Brain pericyte (primary cell): Measurements from ENCODE around the gene EGF.

ENCODE experiments used
- DNase-seq: peaks from one replicate; pipeline ENCODE4 v3.0.0-alpha.2; 2012; ENCODE audit warnings: low read depth, low spot score

The EGF gene

DNA sequence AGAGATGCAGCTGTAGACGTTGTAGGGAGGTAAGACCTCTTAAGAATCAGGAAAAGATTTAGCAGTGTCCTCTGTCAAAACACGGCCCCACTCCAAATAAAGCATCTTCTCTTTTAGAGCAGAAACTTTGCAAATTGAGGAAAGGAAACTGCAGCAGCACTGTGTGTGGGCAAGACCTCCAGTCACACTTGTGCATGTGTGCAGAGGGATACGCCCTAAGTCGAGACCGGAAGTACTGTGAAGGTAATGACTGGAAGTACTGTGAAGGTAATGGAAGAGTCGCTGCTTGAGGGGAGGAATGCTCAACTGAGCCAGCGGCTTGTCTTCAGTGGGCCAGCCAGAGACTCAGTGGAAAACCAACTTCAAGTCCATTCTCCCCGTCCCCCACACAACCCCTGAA, 46.5 kb downstream of the EGF start:
- DNase-seq, result no peak

DNA sequence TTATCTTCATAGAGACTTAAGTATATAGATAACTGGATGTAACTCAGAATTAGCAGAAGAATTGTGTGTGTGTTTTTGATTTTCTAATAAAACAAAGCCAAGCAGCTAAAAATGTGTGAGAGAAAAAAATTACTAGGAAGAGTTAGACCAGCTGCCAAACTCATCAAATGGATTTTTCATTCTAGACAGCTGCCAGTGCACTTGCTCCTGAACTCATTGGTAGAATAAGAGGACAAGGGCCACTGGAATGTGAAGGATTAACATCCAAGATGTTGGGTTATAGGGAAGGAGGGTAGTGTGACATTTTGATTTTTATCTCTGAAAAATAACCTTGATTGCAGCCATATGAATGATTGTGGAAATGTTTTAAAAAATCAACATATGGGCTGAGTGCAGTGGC, 49.7 kb downstream of the EGF start:
- no peak for DNase-seq

DNA sequence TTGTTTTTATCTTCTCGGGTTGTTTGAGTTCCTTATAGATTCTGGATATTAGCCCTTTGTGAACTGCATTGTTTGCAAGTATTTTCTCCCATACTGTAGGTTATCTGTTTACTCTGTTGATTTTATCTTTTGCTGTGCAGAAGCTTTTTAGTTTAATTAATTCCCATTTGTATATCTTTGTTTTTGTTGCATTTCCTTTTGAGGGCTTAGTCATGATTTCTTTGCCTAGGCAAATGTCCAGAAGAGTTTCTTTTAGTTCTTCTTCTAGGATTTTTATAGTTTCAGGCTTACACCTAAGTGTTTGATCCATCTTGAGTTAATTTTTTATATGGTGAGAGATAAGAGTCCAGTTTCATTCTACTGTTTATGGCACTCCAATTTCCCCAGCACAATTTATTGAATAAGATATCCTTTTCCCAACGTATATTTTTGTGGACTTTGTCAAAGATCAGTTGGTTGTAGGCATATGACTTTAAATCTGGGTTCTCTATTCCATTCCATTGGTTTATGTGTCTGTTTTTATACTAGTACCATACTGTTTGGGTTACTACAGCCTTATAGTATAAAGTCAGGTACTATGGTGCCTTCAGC, 54.3 kb downstream of the EGF start:
- DNase-seq, result no peak

DNA sequence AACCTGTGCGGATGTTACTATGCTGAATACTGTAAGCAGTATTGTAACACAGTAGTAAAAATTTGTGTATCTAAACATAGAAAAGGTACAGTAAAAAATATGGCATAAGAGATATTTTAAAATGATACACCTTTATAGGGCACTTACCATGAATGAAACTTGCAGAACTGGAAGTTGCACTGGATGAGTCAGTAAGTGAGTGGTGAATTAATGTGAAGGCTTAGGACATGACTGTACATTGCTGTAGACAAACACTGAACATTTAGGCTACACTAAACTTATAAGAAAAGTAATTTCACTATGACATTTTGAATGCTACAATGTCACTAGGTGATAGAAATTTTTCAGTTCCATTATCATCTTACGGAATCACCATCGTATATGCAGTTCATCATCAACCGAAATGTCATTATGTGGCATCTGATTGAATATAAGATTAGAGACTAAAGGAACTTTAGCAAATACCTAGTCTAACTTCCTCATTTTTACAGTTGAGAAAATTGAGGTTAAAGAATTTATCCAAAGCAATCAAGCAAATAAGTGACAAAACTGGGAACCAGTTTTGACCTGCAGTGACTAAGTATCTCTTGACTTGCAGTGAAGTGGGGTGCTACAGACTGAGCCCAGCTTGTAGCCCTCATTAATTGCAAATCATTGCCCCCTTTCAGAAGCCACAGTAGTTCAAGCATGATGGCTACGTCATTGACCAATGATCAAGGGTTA, 55.3 kb downstream of the EGF start:
- DNase-seq, result no peak

DNA sequence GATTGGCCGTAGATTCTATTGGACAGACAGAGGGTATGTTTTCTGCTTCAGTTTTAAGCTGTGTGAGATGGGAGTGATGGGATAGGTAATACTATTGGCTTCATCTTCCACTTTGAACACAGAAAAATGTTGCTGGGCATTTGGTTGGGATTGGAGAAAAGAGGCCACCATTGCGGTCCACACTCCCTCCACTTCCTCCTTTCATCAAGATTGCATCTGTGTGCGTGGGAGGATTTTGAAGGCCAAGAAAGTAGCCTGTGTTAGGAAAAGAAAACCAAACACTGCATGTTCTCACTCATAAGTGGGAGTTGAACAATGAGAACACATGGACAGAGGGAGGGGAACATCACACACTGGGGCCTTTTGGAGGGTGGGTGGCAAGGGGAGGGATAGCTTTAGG, 56.4 kb downstream of the EGF start:
- no peak for DNase-seq

DNA sequence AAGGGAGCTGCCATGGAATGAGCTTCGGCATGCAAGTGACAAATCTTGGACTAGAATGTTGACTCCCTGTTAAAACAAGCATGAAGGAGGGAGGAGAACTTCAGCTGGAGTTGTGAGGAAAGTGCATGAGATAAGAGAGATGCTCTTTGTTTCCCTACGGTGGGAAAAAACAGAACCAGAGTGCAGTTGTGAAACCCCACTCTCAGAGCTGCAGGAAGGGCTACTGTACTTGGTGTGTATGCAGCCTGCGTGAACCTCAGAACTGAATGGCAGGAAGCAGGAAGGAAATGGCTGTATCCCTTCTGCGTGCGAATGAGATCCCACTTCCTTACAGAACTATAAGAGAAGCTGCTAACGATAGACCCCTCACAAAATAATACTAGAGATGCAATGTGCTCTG, 57.2 kb downstream of the EGF start:
- DNase-seq, result no peak

DNA sequence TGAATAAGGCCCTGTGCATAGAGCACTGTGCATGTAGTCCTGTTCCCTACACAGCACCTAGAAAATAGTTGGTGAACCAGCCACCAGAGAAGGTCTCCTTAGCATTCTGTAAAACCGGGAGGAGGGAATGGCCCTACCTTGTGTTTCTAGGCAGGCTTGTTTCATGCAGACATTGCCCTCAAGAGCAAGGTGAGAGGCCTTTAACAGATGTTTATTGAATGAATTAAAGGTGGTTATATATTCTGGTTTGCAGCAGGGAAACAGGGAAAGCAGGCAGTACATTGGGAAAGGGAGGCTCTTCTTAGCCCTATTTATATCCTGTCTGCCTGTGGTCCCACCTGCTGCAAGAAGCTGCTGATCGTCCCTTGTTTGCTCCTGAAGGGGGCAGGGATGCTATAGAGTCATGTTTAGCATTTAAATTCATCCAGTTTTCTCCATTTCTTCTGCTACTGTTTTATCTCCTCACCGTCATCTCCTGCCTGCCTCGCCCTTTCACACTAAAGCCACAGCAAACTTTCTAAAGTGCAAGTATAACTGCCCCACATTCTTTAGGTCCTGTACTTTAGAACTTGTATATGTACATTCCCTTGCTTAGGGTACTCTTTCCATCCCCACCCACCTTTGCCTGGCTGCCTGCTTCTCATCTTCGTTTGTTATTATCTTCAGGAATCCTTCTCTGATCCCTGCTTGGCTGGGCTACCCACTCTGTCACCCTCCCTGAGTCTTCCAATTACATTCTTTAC, 60.3 kb downstream of the EGF start:
- DNase-seq, result no peak

DNA sequence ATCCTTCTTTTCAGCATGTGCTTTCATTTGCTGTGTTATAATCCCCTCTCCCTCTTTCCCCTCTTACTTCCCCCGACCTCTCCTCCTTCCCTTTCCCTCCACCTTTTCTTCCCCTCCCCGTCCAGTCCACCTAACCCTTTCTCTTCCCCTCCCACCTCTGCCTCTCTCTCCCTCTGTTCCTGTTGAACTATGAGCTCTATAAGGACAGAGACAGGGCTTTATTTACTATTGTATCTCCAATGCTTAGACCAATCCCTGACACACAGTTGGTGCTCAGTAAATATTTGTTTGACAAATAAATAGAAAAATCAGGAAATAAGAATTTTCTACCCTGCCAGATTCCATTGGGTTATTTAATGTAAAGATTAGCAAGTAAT, 60.8 kb downstream of the EGF start:
- no peak for DNase-seq

DNA sequence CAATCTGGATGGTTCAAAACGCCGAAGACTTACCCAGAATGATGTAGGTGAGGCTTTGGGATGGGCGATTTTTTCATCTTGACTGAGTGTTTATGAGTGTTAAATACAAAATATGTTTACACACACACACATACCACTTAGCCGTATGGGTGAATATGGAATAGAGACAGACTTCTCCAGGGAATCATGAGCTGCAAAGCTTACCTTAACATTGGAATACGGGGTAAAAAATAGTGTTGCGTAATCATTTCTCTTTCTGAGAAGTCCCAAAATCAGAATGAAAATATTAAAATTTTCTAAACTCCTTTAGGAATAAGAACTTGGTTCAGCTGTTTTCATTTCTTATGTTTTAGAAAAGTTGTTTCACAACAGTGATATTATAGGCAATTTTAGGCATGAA, 63.5 kb downstream of the EGF start:
- DNase-seq, result no peak

DNA sequence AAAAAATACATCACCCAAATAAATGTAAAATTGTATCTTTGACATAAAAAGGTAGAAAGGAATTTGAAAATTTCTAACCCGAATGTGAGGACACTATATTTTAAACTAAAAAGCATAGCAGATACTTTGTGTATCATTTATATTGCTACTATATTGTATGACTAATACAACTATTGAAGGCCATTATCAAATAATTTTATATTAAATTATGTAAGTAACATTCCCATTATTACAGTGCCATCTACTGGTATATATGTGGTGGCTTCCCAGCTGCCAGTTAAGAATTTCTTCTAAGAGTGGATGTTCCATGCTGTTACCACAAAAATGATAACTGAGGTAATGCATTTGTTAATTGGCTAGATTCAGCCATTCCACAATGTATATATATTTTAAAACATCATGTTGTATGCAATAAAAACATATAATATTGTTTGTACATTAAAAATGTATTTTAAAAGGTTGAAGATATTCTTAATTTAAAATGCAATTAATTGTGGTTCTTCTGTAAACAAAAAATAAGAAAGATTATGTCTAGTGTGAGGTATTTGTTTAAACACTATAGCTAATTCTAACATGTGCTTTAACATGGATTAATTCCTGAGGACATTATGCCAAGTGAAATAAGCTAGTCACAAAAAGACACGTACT, 65.3 kb downstream of the EGF start:
- no peak for DNase-seq

DNA sequence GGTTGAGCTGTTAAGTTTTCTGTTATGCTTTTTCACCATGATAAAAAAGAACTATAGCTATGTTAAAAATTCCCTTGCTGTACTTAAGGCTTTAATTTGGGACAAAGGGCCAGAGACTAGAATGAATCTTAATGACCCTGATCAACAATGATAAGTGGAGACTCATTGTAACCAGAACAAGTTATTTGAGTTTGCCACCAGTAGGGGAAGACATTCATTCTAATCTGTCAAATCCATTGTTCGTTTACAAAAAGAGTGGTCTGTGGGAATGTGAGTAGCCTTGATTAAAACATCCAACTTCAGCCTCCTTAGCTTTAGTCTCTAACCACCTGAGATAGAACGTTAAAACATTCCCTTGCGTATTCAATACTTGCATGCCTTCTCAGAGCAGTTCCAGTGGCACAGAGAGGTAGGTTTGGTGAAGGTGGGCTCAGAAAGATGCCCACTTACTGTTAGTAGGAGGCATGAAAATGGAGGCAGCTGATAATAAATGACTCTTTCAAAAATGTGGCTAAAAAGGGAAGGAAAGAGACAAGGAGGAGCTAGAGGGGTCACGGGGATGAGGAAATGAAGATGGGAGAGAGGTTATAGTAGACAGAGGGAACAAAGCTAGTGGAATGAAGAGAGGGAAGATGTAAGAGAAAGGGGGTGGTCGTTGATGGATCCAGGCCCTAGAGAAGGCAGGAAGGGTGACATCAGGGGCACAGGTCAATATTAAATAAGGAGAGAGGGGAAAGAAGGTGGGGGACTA, 66.2 kb downstream of the EGF start:
- no peak for DNase-seq

DNA sequence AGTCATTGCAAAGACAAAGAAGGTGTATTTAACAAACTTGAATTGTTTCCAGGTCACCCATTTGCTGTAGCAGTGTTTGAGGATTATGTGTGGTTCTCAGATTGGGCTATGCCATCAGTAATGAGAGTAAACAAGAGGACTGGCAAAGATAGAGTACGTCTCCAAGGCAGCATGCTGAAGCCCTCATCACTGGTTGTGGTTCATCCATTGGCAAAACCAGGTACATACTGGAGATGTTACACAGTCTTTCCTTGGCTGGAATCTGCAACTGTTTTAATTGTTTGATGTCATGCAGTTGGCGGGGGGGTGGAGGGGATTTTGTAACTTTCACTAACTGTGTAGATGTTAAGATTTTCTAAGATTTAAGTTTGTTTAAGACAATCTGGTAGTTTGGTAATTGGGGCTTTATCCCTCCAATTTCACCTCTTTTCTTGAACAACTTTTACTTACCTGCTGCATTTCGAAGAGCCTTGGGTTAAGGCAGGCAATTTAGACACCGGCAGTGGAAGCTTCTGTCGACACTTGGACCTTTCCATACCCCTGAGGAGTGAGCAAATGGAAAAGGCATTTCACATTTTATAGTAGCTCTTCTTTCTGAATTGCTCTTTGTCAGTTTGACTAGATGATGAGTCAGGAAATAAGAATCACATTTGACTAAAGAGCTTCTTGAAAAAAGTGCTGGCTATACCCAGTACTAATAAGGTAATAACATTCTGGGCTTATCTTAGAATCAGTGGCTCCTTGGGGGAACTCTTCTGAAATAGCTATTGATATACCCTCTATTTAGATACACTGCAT, 67.4 kb downstream of the EGF start:
- no peak for DNase-seq

DNA sequence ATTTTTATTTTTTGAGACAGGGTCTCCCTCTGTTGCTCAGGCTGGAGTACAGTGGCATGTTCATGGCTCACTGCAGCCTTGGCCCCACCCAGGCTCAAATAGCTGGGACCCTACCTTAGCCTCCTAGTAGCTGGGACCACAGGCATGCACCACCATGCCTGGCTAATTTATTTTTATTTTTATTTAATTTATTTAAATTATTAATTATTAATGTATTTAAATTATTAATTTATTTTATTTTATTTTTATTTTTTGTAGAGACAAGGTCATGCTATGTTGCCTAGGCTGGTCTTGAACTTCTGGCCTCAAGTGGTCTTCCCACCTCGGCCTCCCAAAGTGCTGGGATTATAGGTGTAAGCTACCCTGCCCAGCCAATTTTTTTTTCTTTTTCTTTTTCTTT, 69.3 kb downstream of the EGF start:
- DNase-seq, result no peak

DNA sequence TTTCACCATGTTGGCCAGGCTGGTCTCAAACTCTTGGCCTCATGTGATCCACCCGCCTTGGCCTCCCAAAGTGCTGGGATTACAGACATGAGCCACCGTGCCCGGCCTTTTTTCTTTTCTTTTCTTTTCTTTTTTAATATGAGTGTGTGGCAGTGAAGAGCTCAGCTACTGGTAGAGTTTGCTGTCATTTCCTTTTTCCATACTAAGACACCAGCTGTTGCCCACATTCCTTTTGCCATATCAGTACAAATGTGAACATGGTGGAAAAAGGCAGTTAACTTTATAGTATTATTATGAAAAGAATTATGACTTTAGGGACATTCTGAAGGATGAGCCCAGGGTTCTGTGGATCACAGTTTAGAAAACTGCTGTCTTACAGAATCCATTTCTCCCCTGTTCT, 69.8 kb downstream of the EGF start:
- no peak for DNase-seq

DNA sequence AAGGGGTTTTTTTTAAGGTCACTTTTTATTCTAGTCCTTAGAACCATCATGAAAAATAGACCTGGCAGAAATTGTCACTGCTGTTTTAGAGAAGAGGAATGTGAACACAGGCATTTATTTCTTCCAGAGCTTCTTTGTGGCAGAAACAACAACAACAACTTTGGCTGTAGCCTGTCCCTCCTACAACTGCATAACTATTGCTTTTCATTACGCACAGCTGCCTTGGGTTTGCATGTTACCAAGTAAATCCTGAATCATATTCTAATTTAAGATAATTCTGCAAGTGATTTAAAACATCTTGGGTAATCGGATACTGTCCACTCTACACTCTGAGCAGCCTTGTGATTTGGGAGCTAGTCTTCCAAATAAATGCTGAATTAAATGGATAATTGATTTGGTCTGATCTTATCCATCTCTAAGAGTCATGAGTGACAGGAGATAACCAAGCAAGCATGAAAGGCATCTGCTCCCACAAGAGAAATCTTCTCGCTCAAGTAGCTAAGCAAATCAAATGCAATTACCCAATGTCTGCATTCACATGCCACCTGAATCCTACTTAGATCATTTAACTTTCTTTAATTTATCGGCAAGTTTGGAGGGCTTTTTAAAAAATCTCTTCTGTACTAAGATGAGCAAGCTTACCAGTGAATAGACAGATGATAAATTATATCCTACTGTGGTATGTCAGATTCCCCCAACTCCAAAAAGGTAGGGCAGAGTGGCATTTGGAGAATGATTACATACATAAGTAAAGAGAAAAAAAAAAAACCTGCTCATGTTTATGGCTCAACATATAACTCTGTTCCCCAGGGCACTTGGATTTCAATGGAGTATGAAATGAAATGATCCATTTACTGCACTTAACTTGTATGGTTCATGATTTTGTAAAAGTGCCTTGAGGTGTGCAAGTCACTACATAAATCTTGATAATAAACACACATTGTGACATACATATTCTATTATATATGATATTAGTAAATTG, 73.6 kb downstream of the EGF start:
- DNase-seq, result no peak

DNA sequence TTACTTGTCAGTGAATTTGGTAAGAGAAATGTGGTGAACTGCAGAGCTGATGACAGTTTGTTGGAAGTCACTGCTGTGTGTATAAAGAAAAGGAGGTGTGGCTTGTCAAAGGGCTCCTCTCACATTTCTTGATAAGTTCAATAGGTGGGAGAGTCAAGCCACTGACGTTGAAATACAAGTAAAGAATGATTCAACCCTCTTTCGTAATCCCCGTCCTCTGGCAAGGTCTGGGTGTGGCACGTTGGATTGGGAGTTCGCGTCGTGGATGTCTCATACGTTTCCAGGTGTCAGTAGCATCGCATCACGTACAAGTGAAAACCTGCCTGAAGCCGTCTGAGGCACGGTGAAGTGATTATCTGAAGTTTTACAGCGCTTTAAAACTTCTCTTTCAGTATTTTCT, 76.4 kb downstream of the EGF start:
- no peak for DNase-seq

DNA sequence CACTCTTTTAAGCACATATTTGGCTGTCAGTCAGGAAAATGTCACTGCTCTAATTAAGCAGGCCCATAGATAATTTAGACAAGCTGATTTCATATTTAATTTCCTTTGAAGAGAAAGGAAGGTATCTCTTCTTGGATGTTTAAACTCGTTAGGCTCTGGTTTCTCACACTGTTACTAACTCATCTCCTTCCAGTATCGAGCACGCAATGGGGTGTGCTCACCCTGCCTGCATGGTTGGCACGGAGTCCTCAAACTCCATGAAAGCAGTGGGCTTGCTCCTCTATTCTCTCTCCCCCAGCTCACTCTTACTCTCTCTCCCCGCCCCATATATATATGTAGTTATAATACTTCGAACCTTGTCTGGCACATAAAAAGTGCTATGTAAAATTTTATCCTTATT, 76.9 kb downstream of the EGF start:
- DNase-seq, result no peak

DNA sequence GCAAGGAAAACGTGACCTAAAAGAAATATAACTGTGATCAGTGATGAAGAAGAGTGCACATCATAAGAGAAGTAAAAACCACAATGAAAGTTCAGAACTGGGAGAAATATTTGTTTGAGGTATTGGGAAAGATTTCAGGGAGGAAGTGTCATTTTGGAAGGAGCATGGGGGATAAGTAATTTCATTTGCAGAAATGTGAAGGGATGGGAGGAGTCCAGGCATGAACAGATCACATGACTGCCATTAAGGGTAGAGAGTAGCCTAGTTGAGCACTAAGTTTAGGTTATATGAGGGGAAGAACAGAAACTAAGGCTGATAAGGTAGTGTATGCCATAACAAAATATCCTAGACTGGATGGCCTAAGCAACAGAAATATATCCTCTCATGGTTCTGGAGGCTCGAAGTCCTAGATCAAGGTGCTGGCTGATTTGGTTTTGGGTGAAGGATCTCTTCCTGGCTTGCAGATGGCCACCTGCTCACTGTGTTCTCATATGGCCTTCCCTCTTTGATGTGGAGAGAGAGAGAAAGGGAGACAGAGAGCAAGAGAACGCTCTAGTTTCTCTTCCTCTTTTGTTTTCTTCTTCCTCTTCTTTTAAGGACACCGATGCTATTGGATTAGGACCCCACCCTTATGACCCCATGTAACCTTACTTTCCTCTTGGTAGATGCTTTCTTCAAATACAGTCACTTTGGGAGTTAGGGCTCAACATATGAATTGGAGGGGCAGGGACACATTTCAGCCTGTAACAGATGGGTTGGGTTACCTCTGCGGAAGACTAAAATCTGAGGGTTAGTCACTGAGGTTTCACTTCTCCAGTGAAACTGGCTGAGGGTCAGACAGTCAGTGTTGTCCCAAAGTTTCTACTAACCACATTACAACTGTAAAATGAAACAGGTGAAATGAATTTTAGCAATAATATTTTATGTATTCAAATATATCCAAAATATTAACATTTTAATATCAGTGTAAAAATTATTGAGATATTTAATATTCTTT, 77.9 kb downstream of the EGF start:
- DNase-seq, result no peak

DNA sequence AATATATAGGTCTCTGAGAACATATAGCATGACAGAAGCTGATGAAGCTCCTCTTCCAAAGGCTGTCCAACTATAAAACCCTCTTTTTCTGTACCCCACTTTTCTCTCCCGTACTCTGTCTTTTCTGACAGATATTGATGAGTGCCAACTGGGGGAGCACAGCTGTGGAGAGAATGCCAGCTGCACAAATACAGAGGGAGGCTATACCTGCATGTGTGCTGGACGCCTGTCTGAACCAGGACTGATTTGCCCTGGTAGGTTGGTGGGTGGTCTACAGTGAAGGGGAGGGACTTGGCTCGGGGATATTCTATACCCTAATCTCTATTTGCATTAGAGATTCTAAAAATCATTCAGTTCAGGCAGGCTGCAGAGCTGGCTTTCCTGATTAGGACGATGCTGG, 80.4 kb downstream of the EGF start:
- no peak for DNase-seq
